Measurements from ENCODE around the gene BLOC1S5.

GRCh38 chr6:8069631-8070284 lies 5.6 kb upstream of the BLOC1S5 start:
- no peak for TF ChIP-seq CTCF (IDR thresholded peaks at IDR 0.05; ENCODE audit: low read depth, low read length)
- TF ChIP-seq POLR2A (IDR thresholded peaks at IDR 0.05; ENCODE audit: extremely low read depth, insufficient read length): no peak
- TF ChIP-seq MYC (IDR thresholded peaks at IDR 0.05; ENCODE audit: low read depth, low read length): no peak
- TF ChIP-seq MAX (IDR thresholded peaks at IDR 0.05; ENCODE audit: low read depth, low read length): no peak
